Ascending aorta (tissue), 2 donors: Measurements from ENCODE around the gene KHDC1L. TPM values are rescaled to one million over a fixed set of nuclear protein-coding genes. Genes with fewer than 3 reads are reported as not detected.

Experiments
- DNase-seq, 2 donors: peaks; one replicate each; pipeline ENCODE4 v3.0.0-alpha.2; 2019; ENCODE audit warnings: low spot score in 2 of 2
- H3K27ac ChIP-seq, 2 donors: fragments of 200-600 bp; sonication (generic); one replicate each; pipeline ENCODE4 v1.5.1; 2016 to 2017; ENCODE audit warnings: mild to moderate bottlenecking in 1 of 2
- H3K27me3 ChIP-seq: fragments of 200-600 bp; sonication (generic); one replicate; pipeline ENCODE4 v1.5.1; 2017
- H3K36me3 ChIP-seq, 2 donors: fragments of 200-600 bp; sonication (generic); one replicate each; pipeline ENCODE4 v1.5.1; 2016
- H3K4me1 ChIP-seq, 2 donors: fragments of 200-600 bp; sonication (generic); one replicate each; pipeline ENCODE4 v1.5.1; 2016 to 2017; ENCODE audit warnings: mild to moderate bottlenecking in 1 of 2
- H3K4me3 ChIP-seq, 2 donors: fragments of 200-600 bp; sonication (generic); one replicate each; pipeline ENCODE4 v1.5.1; 2016 to 2017; ENCODE audit warnings: mild to moderate bottlenecking in 1 of 2
- H3K9me3 ChIP-seq, 2 donors: fragments of 200-600 bp; sonication (generic); one replicate each; pipeline ENCODE4 v1.5.1; 2016
- intact Hi-C: fragments of 100-400 bp; cut with DNase I; formaldehyde crosslinking; loops from one replicate; pipeline ENCODE4 v1.15.1; 2023
- total RNA-seq: library from RNA; depleted of rRNA; stranded (reverse); fragments of >200 nt; gene quantifications from one replicate; pipeline ENCODE4 v1.1.0, GENCODE V29; 2016
- TF ChIP-seq, protein P1 (sequence below), 3 experiments: fragments of 200-600 bp in 2 of 3; fragments of 450-650 bp in 1 of 3; sonication (generic) in 2 of 3; IDR thresholded peaks; one replicate each; pipeline ENCODE4 v1.5.1; 2016 to 2019; ENCODE audit warnings: antibody characterized with exemption in 3 of 3, mild to moderate bottlenecking in 1 of 3, moderate library complexity in 1 of 3

KHDC1L gene
- total RNA-seq, 1 donor from 2014 or later: not detected

DNA sequence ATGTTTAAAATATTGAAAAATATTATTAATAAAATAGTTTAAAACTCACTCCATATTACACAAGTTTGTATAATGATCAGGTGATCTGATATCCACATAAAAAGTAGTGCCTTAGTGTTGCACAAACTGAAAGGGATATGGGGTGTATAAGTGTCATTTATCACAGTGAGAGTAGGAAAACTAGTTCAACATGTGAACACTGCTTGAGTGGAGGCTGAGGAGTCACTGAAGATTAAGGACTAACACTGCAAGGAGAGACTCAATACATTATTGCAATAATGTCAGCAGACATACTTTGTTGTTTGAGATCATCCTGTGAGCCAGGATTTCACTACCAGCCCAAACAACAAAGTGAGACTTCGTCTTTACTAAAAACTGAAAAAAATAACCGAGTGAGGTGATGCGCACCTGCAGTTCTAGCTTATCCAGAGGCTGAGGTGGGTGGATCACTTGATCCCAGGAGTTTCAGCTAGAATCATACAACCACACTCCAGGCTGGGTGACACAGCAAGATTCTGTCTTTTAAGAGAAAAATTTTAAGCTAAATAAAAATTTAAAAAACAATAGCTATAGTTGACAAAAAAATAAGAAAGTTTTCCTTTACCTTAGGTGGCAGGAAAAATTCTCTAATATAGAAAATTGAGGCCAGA, 2.4 kb upstream of the KHDC1L start:
- Histone ChIP-seq H3K27ac (no peak overlapping the region), H3K27me3 (no peaks in the 10 kb centered on the region), H3K36me3 (no peaks in the 10 kb centered on the region), H3K9me3 (no peaks in the 10 kb centered on the region), H3K4me3 (no peak overlapping the region), H3K4me1 (no peaks in the 10 kb centered on the region)
- TF ChIP-seq, protein P1, sequence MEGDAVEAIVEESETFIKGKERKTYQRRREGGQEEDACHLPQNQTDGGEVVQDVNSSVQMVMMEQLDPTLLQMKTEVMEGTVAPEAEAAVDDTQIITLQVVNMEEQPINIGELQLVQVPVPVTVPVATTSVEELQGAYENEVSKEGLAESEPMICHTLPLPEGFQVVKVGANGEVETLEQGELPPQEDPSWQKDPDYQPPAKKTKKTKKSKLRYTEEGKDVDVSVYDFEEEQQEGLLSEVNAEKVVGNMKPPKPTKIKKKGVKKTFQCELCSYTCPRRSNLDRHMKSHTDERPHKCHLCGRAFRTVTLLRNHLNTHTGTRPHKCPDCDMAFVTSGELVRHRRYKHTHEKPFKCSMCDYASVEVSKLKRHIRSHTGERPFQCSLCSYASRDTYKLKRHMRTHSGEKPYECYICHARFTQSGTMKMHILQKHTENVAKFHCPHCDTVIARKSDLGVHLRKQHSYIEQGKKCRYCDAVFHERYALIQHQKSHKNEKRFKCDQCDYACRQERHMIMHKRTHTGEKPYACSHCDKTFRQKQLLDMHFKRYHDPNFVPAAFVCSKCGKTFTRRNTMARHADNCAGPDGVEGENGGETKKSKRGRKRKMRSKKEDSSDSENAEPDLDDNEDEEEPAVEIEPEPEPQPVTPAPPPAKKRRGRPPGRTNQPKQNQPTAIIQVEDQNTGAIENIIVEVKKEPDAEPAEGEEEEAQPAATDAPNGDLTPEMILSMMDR (IDR thresholded peaks at IDR 0.05): no peak
- intact Hi-C loops: no loop called here
- DNase-seq: no peak

- Histone ChIP-seq H3K4me1 (no peaks in the 10 kb centered on the region), H3K36me3 (no peaks in the 10 kb centered on the region), H3K27ac (no peak overlapping the region), H3K4me3 (no peak overlapping the region), H3K9me3 (no peaks in the 10 kb centered on the region), H3K27me3 (no peaks in the 10 kb centered on the region)
- intact Hi-C loops: no loop called here
- no peak for DNase-seq
- TF ChIP-seq, protein P1 (IDR thresholded peaks at IDR 0.05): no peak
These were observed 8.4 kb downstream of the KHDC1L start for GRCh38 chr6:73216859-73217258.

DNA sequence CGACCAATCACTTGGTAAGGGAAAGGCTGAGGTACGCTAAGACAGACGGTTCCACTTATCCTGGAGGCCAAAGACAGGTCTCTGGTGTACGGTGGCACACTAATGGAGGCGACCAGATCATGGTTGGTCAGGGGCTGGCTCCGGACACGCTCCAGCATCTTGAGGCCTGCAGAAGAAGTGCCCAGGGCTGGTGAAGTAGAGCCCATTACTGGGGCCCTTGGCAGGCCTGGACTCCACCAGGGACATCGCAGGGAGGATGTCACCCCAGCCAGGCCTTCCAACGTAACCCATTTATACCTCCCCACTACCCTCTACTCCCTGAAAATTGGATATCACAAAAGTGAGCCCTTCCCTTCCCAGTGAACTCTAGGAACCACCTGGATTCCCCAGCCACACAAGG, 16.2 kb downstream of the KHDC1L start:
- Histone ChIP-seq H3K9me3 (no peaks in the 10 kb centered on the region), H3K27ac (no peak overlapping the region), H3K27me3 (no peaks in the 10 kb centered on the region), H3K36me3 (no peaks in the 10 kb centered on the region), H3K4me1 (no peaks in the 10 kb centered on the region), H3K4me3 (no peak overlapping the region)
- TF ChIP-seq, protein P1 (IDR thresholded peaks at IDR 0.05): no peak
- no peak for DNase-seq
- intact Hi-C loops: no loop called here

DNA sequence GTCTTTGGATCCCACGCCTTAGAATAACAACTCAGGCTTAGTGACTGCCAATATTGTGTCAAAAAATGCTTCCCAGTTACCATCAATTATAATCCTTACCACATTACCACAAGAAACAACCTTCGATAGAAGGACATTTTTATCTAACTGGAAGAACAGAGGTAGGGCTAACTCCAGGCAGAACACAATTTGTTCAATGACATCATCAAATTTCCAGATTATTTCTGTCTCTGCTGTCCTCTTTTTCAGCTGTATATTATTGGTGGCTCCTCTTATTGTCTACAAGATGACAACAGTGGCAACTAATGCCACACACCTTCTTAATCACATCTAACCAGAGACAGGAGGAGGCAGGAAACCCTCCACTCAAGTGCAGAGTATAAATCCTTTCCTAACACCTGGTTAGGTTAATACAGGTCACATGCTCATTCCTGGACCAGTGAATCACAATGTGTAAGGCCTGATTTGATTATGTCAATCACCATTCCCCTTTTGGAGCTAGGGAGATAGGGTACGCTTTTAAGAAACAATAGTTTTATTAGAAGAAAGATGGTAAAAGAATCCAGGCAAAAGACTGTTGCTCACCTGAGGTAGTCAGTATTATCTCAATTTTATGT, 18.0 kb downstream of the KHDC1L start:
- intact Hi-C loops: no loop called here
- TF ChIP-seq, protein P1 (IDR thresholded peaks at IDR 0.05): no peak

GRCh38 chr6:73204252-73204651, 21.0 kb downstream of the KHDC1L start:
- H3K27me3 ChIP-seq: no peaks in the 10 kb centered on the region
- TF ChIP-seq, protein P1 (IDR thresholded peaks at IDR 0.05): no peak
- no peak overlapping the region for H3K27ac ChIP-seq
- H3K4me3 ChIP-seq: no peak overlapping the region
- intact Hi-C loops: no loop called here
- no peaks in the 10 kb centered on the region for H3K9me3 ChIP-seq
- no peaks in the 10 kb centered on the region for H3K4me1 ChIP-seq
- no peaks in the 10 kb centered on the region for H3K36me3 ChIP-seq
- DNase-seq: no peak

More for the DNA sequence above, 18.0 kb downstream of the KHDC1L start:
- Histone ChIP-seq H3K4me3 (no peak overlapping the region), H3K4me1 (no peaks in the 10 kb centered on the region), H3K27ac (no peak overlapping the region), H3K9me3 (no peaks in the 10 kb centered on the region), H3K36me3 (no peaks in the 10 kb centered on the region), H3K27me3 (no peaks in the 10 kb centered on the region)
- no peak for DNase-seq
